Thyroid gland (tissue), 4 donors: ENCODE data around the gene CLN3. TPM values are rescaled to one million over a fixed set of nuclear protein-coding genes. Genes with fewer than 3 reads are reported as not detected.
"Not testable (repeated sequence)": the region's sequence is repeated elsewhere in the genome, so short reads cannot be mapped to it uniquely, and the experiment has no call there.

Experiments
- DNase-seq, 2 donors: peaks; one replicate each; pipeline ENCODE4 v3.0.0-alpha.2; 2019
- H3K27ac ChIP-seq, 3 donors: fragments of 200-600 bp; sonication (generic); 1 replicate in 2 of 3; 2 replicates in 1 of 3; pipeline ENCODE4 v1.5.1; 2016 to 2019; ENCODE audit warnings: mild to moderate bottlenecking in 1 of 3, moderate library complexity in 1 of 3
- H3K27me3 ChIP-seq: fragments of 200-600 bp; sonication (generic); one replicate; pipeline ENCODE4 v1.5.1; 2019
- H3K36me3 ChIP-seq, 2 donors: fragments of 200-600 bp; sonication (generic); one replicate each; pipeline ENCODE4 v1.5.1; 2016 to 2019
- H3K4me1 ChIP-seq, 2 donors: fragments of 200-600 bp; sonication (generic); one replicate each; pipeline ENCODE4 v1.5.1; 2017 to 2019
- H3K4me3 ChIP-seq, 3 donors: fragments of 200-600 bp; sonication (generic); replicated peaks in 1 of 3; 1 replicate in 2 of 3; 2 replicates in 1 of 3; pipeline ENCODE4 v1.5.1; 2016; ENCODE audit warnings: mild to moderate bottlenecking in 1 of 3
- H3K9me3 ChIP-seq: fragments of 200-600 bp; sonication (generic); one replicate; pipeline ENCODE4 v1.5.1; 2017
- POLR2A ChIP-seq, 2 donors: fragments of 450-650 bp; IDR thresholded peaks; one replicate each; pipeline ENCODE4 v1.6.1; 2017; ENCODE audit warnings: antibody characterized with exemption in 2 of 2, mild to moderate bottlenecking in 2 of 2, moderate library complexity in 1 of 2
- WGBS, 2 donors: methylation state at CpG; one replicate each; pipeline ENCODE4 v1.1.5; 2017; 5-methylcytosine and 5-hydroxymethylcytosine counted together
- intact Hi-C: fragments of 100-400 bp; cut with DNase I; formaldehyde crosslinking; loops from one replicate; pipeline ENCODE4 v1.15.1; 2023
- total RNA-seq, 4 donors: library from RNA; depleted of rRNA; stranded (reverse); fragments of >200 nt; gene quantifications; one replicate each; pipeline ENCODE4 v1.2.3, GENCODE V29; 2016
- TF ChIP-seq, protein P1 (sequence below), 6 experiments: fragments of 200-600 bp in 3 of 6; fragments of 450-650 bp in 3 of 6; sonication (generic) in 3 of 6; IDR thresholded peaks; one replicate each; pipeline ENCODE4 v1.5.1; 2016 to 2019; ENCODE audit warnings: antibody characterized with exemption in 6 of 6, mild to moderate bottlenecking in 2 of 6, inconsistent platforms in 1 of 6, moderate library complexity in 1 of 6

CLN3 gene
- total RNA-seq, 4 donors from 2014 or later = 32.5 to 80.9 (median 50.3) TPM

DNA sequence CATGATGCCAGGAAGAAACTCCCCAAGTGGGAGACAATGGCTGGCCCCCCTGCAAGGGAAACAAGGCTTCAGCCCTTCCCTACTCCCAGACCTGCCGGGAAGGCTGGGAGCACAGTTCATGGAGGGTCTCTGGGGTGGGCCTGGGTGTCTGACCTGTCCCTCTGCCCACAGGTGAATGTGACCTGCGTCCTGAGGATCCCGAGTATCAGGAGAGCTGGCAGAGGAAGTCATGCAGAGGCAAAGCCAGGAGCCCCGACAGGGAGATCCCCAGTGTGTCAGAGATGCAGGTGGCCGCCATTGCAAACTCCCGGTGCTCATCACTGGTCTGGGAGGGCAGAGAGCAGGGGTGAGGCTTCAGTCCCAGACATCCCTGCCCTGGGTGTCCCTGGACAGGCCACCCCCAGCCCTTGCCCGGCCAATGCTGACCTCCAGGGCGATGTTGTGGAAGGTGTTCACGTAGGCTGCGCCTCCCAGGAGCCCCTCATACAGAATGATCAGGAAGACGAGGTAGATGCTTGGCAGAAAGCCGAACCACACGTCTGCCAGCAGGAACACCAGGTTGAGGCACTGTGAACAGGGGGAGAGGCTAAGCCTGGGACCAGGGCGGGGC, 14.5 kb downstream of the CLN3 start:
- no peak overlapping the region for H3K4me3 ChIP-seq
- no peaks in the 10 kb centered on the region for H3K4me1 ChIP-seq
- no peak overlapping the region for H3K27ac ChIP-seq
- TF ChIP-seq, protein P1, sequence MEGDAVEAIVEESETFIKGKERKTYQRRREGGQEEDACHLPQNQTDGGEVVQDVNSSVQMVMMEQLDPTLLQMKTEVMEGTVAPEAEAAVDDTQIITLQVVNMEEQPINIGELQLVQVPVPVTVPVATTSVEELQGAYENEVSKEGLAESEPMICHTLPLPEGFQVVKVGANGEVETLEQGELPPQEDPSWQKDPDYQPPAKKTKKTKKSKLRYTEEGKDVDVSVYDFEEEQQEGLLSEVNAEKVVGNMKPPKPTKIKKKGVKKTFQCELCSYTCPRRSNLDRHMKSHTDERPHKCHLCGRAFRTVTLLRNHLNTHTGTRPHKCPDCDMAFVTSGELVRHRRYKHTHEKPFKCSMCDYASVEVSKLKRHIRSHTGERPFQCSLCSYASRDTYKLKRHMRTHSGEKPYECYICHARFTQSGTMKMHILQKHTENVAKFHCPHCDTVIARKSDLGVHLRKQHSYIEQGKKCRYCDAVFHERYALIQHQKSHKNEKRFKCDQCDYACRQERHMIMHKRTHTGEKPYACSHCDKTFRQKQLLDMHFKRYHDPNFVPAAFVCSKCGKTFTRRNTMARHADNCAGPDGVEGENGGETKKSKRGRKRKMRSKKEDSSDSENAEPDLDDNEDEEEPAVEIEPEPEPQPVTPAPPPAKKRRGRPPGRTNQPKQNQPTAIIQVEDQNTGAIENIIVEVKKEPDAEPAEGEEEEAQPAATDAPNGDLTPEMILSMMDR (IDR thresholded peaks at IDR 0.05) = no peak
- TF ChIP-seq POLR2A (IDR thresholded peaks at IDR 0.05) = no peak
- no peak for DNase-seq
- H3K36me3 ChIP-seq = peaks cover 44 to 57% of the 10 kb centered on the region in 2 donors
- 95% methylated on average over 13 of the region's 14 CpGs for WGBS, 2 donors
- intact Hi-C loops = no loop called here
- H3K9me3 ChIP-seq = no peaks in the 10 kb centered on the region
- no peaks in the 10 kb centered on the region for H3K27me3 ChIP-seq

DNA sequence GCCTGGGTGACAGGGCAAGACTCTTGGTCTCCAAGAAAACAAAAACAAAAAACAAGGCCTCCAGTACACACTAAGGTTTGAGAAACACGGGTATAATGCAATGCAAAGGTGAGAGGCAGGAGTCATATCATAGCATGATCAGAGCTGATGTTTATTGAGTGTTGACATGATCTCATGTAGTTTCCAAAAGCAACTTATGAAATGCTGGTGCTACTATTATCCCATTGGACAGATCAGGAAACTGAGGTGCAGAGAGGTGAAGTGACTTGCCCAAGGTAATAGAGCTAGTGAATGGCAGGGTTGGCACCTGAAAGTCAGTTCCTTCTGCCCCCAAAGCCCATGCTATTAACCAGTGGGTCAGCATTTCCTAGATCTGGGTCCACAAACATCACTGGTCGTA, 16.7 kb downstream of the CLN3 start:
- Histone ChIP-seq H3K4me1 (no peaks in the 10 kb centered on the region), H3K4me3 (no peak overlapping the region), H3K36me3 (peaks cover 28 to 41% of the 10 kb centered on the region in 2 donors), H3K27me3 (no peaks in the 10 kb centered on the region), H3K9me3 (no peaks in the 10 kb centered on the region), H3K27ac (no peak overlapping the region)
- 91 to 97% methylated on average over 2 of the region's 2 CpGs for WGBS, 2 donors
- intact Hi-C loops = no loop called here
- TF ChIP-seq POLR2A (IDR thresholded peaks at IDR 0.05) = no peak
- TF ChIP-seq, protein P1 (IDR thresholded peaks at IDR 0.05) = no peak
- no peak for DNase-seq

DNA sequence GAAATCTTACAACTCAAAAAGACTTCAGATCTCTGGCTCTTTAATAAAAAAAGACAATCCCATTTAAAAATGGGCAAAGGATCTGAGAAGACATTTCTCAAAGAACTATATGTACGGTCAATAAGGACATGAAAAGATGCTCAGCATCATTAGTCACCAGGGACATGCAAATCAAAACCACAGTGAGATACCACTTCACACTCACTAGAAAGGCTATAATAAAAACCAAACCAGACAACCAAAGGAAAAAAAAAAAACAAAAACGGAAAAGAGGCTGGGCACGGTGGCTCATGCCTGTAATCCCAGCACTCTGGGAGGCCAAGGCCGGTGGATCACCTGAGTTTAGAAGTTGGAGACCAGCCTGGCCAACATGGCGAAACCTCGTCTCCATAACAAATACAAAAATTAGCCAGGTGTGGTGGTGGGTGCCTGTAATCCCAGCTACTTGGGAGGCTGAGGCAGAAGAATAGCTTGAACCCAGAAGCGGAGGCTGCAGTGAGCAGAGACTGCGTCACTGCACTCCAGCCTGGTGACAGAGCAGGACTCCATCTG, 18.1 kb downstream of the CLN3 start:
- no peak overlapping the region for H3K4me3 ChIP-seq
- no peaks in the 10 kb centered on the region for H3K27me3 ChIP-seq
- 88 to 94% methylated on average over 8 of the region's 8 CpGs for WGBS, 2 donors
- no peak for DNase-seq
- H3K27ac ChIP-seq = no peak overlapping the region
- TF ChIP-seq, protein P1 (IDR thresholded peaks at IDR 0.05) = no peak
- no peak for TF ChIP-seq POLR2A (IDR thresholded peaks at IDR 0.05)
- peaks cover 24 to 28% of the 10 kb centered on the region in 2 donors for H3K36me3 ChIP-seq
- intact Hi-C loops = no loop called here
- H3K9me3 ChIP-seq = no peaks in the 10 kb centered on the region
- H3K4me1 ChIP-seq = no peaks in the 10 kb centered on the region

DNA sequence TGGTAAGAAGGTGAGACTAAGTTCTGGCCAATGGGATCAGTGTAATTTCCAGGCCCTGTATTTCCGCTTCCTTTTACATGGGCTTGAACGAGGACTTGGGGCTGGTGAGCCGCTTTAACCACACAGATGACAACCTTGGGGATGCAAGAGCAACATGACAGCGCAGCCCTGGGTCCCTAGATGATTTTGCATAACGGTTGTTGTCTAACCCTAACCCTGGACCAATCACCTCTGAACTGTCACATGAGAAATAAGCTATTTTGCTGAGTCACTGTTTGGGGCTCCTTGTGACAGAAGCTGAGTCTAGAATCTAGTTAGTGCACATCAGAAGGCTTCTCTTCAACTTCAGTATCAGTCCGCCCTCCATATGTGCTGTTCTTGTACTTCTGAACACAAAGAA, 44.8 kb downstream of the CLN3 start:
- H3K4me1 ChIP-seq, H3K27ac ChIP-seq, DNase-seq, intact Hi-C loops, H3K36me3 ChIP-seq, H3K4me3 ChIP-seq, H3K27me3 ChIP-seq, H3K9me3 ChIP-seq: not testable (repeated sequence)
- WGBS, 2 donors = no CpG with 5 or more reads among the region's 6 CpGs

DNA sequence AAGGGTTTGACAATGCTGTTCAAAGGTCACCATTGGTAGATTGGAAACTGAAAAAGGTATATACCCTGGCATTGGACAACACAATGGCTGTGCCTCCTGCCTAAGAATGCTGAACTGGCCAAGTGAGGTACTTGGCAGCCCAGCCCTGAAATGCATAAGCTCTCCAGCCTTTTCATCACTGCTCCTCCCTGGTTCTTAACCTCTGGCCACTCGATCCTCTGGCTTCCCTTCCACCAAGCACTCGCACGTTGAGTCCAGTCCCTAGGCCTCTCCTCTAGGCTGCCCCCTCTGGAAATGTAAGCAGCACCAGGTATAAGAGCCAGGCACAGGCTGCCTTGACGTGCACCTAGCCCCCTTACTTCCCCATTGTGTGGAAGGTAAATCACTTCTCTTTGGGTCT, 45.5 kb downstream of the CLN3 start:
- H3K4me1 ChIP-seq, intact Hi-C loops, DNase-seq, H3K27ac ChIP-seq, H3K27me3 ChIP-seq, H3K9me3 ChIP-seq, H3K36me3 ChIP-seq, H3K4me3 ChIP-seq: not testable (repeated sequence)
- WGBS, 2 donors = no CpG with 5 or more reads among the region's 4 CpGs

DNA sequence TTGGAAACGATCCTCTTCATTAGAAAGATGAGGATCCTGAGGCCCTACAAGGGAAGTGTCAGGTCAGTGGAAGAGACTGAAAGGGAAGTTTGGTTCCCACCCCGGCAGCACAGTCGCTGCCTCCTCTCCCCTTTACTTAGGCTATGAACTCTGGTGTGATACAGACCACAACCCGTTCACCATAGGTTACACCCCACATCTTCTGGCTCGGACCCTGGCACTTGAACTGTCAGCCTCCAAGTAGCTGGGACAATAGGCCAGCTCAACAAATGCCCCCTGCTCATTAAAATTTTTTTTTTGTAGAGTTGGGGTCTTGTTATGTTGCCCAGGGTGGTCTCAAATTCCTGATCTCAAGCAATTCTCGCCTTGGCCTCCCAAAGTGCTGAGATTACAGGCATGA, 47.9 kb downstream of the CLN3 start:
- H3K36me3 ChIP-seq, H3K27me3 ChIP-seq, H3K9me3 ChIP-seq, H3K4me1 ChIP-seq, H3K27ac ChIP-seq, H3K4me3 ChIP-seq, intact Hi-C loops, DNase-seq: not testable (repeated sequence)
- WGBS, 2 donors = 70 to 100% methylated on average over 1 to 3 of the region's 6 CpGs

DNA sequence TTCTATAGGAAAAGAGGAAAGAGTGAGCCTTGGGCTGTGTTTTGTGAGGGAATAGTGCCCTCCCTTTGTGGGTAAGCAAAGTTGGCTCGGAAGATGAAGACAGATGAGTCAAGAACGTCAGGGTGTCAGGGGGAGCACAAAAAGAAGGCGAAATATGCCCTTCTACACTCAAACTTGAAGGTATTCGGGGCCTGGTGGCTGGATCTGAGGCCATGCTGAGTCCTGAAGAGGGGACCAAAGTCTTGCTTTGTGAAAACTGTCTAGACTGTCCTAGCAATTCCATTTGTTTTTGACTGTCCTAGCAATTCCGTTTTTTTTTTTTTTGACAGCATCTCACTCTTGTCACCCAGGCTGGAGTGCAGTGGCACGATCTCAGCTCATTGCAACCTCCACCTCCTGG, 53.0 kb downstream of the CLN3 start:
- 82 to 93% methylated on average over 3 to 4 of the region's 6 CpGs for WGBS, 2 donors
- H3K36me3 ChIP-seq, intact Hi-C loops, H3K4me1 ChIP-seq, H3K4me3 ChIP-seq, H3K27me3 ChIP-seq, DNase-seq, H3K9me3 ChIP-seq, H3K27ac ChIP-seq: not testable (repeated sequence)

DNA sequence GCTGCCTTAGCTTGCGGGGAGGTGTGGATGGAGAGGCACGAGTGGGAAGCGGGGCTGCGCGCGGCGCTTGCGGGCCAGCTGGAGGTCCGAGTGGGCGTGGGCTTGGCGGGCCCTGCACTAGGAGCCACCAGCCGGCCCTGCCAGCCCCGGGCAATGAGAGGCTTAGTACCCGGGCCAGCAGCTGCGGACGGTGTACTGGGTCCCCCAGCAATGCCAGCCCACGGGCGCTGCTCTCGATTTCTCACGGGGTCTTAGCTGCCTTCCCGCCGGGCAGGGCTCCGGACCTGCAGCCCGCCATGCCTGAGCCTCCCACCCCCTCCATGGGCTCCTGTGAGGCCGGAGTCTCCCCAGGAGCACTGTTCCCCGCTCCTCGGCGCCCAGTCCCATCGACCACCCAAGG, 56.5 kb downstream of the CLN3 start:
- H3K27ac ChIP-seq, H3K36me3 ChIP-seq, DNase-seq, intact Hi-C loops, H3K4me3 ChIP-seq, H3K9me3 ChIP-seq, H3K4me1 ChIP-seq, H3K27me3 ChIP-seq: not testable (repeated sequence)
- 93% methylated on average over 3 of the region's 29 CpGs; no CpG with 5 or more reads in 1 of the 2 donors for WGBS, 2 donors
